ENCODE results near the gene MKRN2OS.
A peak's percentile ranks its signal among the peaks of the same experiment; 100 is the strongest.
"Not testable (repeated sequence)": the region's sequence is repeated elsewhere in the genome, so short reads cannot be mapped to it uniquely, and the experiment has no call there.

The MKRN2OS gene

DNA sequence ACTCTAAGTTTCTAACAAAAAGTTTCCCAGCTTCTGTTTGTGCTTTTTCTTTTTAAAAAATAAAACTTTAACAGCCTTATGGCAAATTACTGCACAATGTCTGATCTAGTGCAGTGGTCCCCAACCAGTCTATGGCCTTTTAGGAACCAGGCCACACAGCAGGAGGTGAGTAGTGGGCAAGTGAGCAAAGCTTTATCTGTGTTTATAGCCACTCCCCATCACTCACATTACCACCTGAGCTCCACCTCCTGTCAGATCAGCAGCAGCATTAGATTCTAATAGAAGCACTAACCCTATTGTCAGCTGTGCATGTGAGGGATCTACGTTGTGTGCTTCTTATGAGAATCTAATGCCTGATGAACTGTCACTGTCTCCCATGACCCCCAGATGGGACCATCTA, 17.2 kb upstream of the MKRN2OS start:
- DNase-seq (ENCODE audit: low read depth in 2 of 2, low spot score in 1 of 2) = no peak

DNA sequence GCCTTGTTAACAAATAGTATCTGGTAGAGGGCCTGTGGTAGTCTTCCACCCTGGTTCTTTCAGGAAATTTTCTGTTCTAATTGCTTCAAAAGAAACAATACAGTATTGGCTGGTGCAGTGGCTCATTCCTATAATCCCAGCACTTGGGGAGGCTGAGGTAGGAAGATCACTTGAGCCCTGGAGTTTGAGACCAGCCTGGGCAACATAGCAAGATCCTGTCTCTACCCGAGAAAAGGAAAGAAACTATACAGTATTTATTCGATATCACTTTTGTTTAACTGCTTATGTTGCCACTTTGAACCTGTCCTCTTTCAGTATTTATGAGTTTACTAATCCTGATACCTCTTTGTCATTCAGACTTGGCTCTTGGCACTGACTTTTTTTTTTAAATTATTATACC, 16.1 kb upstream of the MKRN2OS start:
- DNase-seq (ENCODE audit: low read depth in 2 of 2, low spot score in 1 of 2) = no peak

DNA sequence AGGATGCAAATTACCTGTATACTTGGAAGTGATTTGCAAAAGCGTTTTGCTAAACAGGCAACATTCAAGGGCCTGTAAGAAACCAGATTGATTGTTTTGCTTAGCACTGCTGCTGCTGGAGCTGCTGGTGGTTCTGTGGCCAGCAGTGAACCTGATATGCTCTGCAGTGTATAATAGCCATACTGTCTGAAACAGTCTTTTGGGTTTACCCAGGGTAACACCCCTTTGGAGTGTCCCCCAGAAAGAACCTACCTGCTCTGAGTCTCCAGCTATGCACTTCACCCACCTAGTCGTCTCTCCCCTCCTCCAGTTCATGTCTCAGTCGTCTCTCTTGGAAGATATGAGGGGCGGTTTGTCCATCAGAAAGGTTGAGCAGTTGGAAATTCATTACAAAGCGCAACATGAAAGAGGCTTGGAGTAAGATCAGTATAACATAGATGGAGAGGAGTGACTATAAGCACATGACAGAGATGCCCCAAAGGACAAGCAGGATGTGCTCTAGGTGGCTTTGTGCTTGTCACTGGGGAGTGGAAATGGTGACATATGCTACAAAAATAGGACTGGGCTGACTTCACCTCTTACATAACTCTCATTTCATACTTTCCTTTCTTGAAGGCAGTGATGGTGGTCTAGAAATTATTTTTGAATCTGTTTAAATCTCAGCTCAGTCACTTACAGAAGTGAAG, 15.3 kb upstream of the MKRN2OS start:
- no peak for DNase-seq (ENCODE audit: low read depth in 2 of 2, low spot score in 1 of 2)

DNA sequence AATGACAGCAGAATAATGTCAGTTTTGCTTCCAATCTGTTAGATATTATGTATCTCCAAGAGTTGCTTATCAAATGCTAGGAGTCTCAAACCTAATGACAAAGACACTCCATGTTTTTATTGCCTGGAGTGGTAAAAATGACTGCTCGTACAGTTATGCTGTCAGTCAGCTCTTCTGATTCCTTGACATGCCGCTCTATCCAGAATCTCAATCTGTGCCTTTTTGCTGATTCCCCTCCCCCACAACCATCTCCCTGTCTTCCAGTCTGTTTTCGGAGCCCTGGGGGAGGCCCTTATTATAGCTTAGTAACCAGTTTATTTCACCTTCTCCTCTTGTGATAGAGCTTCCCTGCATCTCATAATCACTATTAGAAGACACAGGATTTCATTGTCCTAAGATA, 14.2 kb upstream of the MKRN2OS start:
- DNase-seq (ENCODE audit: low read depth in 2 of 2, low spot score in 1 of 2) = no peak

DNA sequence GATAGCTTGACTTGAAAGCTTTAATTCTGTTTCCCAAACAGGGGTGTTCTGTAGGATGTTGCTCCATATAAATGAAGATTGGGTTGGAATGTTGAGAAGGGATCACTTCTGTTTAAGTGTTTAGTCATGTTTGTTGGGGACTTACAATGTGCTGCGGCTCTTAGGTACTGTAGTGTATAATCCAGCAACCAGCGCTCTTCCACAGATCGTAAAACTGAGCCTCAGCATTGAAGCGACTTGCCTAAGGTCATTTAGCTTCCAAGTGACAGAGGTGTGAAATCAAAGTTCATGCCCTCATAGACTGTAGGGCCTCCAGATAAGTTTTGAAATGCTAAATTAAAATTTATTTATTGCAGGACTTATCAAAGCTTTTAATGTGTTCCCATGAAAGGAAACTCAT, 13.4 kb upstream of the MKRN2OS start:
- no peak for DNase-seq (ENCODE audit: low read depth in 2 of 2, low spot score in 1 of 2)

DNA sequence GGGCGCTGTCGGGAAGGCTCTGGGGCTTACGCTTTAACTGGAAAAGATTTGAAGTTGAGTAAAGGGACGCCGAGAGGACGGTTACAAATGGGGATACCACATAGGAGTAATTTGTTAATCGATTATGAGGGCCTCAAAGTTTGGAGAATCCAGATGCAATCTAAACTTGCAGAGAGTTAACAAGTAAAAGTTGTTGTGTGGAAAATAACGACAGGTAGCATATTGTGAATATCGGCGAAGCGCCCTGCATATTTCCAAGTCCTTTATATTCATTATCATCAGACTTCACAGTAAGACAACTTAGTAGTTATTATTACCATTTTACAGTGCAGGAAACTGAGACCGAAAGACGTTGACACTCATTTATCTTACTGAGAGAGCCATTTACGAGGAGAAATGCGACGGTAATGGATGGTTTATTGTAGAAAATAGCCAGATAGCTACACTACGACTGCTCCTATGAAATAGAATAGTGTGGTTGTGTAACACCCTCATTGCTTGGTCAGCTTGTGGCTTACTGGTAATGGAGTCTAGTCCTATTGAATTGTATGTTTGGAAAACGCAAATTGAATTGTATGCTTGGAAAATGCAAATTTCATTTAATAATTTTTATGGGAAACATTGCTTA, 12.3 kb upstream of the MKRN2OS start:
- DNase-seq (ENCODE audit: low read depth in 2 of 2, low spot score in 1 of 2) = no peak

DNA sequence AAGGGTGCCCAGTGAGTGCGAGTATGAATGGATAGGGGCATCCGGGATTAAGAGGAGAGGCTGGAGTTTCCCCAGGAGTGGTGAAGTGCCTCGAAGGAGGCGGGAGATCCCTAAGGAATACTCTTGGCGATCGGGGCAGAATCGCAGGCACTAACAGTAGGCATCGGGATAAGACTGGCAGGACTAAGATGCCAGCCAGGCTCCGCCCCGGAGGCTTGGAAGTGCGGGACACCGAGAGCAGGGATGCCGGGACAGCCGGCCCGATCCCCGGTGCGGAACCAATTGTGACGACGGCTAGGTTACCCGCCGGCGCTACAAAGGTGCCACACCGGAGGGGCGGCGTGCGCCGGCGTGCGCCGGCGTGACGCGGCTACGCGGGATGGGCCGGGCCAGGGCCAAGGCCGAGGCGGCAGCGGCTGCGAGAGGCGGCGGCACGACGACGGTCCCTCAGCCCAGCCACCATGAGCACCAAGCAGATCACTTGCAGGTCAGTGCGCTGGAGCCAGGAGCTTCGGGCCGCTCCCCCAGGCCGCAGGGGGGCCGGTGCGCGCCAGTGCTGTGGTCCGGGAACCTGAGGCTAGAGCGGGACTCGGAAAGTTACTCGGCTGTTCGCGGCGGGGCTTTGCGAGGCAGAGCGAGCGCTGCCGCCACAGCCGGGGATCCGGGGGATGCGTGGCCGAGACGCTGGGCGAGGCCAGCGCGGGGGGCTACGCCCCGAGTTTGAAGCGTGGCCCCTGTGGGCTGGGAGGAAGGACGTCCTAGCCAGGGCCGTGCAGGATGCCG, 11.6 kb upstream of the MKRN2OS start, which contains the start of gene MKRN2:
Gene MKRN2 (plus strand): TSS at position 398 of the 783 bp plus-strand sequence. CDS start 64 bp downstream, at position 462.
- peak; percentile 71 to 72 for DNase-seq (ENCODE audit: low read depth in 2 of 2, low spot score in 1 of 2)

DNA sequence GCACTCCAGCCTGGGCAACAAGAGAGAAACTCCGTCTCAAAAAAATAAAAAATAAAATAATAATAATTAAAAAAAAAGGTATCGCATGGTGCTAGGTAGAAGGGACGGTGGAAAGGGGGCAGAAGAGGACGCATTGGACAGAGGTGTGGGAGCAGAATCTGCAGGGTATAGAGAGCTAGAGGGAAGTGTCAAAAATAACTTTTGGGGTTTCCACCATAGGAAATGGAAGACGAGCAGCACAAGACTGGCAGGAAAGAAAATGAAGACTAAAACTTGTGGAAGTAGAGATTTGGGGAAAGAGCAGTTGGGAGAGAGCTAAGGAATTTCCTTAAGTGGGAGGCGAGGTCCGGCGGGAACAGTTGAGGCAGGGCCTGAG, 11.0 kb upstream of the MKRN2OS start:
- DNase-seq (ENCODE audit: low read depth in 2 of 2, low spot score in 1 of 2) = no peak

DNA sequence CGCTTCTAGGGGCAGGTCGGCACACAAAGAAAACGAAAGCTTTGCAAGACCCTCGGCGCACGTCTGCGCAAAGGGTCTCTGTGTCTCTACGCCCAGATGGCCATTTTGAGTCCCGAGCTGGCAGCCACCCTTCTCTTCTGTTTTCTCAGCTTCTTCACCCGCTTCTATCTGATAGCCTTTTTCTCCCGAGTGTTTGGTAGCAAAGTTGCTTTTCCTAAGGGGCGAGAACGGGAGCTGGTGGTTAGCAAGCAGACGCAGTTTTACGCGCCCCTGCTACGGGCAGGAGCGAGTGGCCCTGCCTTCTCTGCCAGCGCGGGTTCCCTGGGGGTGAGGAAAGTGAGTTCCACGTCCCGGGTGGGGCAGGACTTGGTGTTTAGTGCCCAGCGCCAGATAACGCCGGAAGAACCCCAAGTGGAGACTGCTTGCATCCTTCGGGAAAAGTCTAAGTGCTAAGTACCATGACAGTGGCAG, 8.7 kb upstream of the MKRN2OS start:
- DNase-seq (ENCODE audit: low read depth in 2 of 2, low spot score in 1 of 2) = no peak

DNA sequence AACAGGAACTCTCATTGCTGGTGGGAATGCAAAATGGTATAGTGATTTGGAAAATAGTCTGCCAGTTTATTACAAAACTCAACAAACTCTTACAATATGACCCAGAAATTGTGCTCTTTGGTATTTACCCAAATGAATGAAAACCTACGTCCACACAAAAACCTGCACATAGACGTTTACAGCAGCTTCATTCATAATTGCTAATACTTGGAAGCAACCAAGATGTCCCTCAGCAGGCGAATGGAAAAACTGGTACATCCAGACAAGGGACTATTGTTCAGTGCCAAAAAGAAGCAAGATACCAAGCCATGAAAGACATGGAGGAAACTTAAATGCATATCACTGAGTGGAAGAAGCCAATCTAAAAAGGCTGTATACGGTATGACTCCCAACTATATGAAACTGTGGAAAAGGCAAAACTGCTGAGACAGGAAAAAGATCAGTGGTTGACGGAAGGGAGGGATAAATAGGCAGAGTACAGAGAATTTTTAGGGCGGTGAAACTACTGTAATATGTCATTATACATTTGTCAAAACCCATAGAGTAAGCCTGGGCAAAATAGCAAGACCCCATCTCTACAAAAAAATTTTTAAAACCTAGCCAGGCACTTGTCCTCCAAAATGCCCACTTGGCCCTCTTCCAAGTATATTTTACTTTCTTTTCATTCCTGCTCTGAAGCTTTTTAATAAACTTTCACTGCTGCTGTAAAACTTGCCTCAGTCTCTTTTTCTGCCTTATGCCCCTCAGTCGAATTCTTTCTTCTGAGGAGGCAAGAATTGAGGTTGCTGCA, 4.9 kb upstream of the MKRN2OS start:
- DNase-seq (ENCODE audit: low read depth in 2 of 2, low spot score in 1 of 2) = no peak

DNA sequence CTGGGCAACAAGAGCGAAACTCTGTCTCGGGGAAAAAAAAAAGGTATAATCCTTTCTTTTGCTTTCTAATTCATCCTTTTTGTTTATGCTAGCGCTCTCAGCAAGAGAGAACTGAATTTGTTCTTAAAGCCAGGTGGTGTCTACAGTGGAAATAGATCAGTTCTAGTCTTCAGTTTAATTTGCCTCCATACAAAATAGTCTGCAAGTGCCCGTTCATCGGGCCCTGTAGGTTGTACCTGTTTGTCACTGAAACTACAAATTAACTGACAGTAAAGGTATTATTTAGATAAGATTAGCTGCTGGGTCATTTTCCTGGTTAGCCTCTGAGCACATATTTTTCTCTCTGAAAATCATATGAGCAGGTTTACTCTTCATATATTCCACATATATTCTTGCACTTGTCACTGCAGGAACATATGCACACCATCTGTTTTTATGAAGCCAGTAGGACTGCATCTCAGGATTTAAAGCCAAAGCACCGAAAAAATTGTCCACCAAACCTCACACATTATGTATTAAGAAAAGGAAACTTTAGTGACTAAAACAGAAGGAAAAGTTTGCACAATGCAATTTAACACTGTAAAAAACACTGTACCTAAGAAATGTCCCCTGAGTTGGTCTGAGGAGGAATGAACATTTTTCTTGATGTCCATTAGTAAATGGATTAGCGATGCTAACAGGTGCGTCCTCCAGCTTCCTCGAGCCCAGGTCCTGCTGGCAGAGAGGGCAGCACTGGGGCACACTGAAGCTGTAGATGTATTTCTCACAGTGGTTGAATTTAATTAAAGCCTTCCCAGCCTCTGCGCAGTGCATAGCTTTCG, 437 bp downstream of the MKRN2OS start:
- DNase-seq (ENCODE audit: low read depth in 2 of 2, low spot score in 1 of 2) = no peak

DNA sequence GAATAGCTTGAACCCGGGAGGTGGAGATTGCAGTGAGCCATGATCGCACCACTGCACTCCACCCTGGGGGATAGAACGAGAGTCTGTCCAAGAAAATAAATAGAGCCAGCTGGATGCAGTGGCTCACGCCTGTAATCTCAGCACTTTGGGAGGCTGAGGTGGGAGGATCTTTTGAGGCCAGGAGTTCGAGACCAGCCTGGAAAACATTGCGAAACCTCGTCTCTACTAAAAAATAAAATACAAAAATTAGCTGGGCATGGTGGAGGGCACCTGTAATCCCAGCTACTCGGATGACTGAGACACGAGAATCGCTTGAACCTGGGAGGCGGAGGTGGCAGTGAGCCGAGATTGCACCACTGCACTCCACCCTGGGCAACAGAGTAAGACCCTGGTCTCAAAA, 1.8 kb downstream of the MKRN2OS start:
- DNase-seq (ENCODE audit: low read depth in 2 of 2, low spot score in 1 of 2) = not testable (repeated sequence)

DNA sequence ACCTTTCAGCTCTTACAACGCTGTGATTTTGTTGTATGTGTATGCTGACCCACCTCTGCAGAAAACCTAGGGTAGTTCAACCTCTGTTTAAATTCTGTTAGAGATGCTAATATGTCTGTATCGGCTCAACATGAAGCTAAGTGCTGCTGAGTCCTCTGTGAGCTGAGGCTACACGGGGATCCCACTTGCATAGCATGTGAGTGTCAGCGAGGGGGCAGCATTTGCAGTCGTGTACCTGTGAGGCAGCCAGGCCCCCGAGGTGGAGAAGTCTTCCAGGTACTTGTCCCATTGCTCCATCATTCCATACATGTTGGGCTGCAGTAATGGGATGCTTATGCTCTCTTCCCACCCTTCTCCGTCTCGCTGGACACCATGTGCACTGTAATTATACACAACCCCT, 3.7 kb downstream of the MKRN2OS start:
- no peak for DNase-seq (ENCODE audit: low read depth in 2 of 2, low spot score in 1 of 2)

DNA sequence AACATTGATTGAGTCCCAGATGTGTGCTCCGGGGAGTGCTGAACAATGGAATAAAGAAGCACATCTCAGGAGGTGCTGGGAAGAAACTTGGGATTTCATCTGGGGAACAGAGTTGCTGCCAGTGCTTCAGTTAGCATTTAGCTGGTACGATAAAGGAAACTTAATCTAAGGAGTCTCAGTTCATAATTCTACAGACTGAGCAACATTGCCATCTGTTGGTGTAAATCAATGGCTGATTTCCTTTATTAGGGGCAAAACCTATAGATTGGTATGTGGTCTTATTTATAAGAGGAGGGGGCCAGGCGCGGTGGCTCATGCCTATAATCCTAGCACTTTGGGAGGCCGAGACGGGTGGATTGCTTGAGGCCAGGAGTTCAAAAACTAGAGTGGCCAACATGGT, 8.9 kb downstream of the MKRN2OS start:
- no peak for DNase-seq (ENCODE audit: low read depth in 2 of 2, low spot score in 1 of 2)

DNA sequence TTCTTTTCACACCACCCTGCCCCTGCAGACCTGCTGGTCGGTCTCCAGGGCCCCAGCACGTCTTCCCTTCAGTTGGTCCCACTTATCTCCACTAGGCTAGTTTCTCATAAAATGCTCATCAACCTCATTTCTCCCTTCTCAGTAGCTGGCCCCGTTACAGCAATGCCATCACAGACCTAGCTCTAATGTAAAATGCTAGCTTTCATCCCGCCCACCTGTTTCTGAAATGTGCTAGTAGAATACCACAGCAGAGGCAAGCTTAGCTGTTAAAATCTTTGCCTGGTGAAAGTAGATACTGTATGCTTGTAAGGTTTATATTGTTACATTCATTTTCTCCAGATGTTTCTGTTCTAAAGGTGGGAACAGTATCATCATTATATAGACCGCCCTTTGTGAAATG, 13.1 kb downstream of the MKRN2OS start:
- DNase-seq (ENCODE audit: low read depth in 2 of 2, low spot score in 1 of 2) = no peak

DNA sequence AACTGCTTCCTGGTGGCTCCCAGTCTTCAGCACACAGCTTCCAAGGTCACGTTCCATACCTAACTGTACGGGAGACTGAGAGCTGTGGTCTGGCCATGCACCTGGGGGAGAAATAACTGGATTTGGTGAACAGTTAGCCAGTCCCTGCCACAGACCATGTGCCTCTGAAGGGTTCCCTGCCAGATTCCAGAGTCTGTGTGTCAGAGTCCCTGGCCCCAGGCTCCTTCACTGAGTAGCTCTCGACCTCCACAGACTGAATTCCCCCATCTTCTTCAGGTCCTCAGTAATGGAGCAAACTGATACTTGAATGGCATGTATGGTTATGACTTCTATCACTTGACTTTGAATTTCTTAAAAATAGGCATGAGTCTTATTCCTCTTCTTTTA, 17.5 kb downstream of the MKRN2OS start:
- no peak for DNase-seq (ENCODE audit: low read depth in 2 of 2, low spot score in 1 of 2)

DNA sequence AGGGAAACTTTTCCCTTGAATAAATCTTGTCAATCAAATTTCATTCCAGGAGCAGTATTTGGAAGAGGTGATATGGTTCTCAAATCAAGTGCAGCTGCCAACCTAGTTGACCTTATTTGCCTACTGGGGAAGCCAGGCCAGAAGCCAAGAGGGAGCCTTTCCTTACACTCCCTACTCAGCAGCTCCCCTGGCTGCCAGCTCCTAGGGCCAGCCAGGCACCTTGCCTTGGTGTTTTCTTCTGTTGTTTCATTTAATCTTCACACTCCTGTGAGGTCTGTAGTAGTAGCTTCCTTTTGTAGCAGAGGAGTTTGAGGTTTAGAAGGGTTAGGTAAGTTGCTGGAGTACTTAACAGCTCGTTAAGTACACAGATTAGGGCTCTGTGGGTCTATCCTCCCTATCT, 22.6 kb downstream of the MKRN2OS start:
- DNase-seq (ENCODE audit: low read depth in 2 of 2, low spot score in 1 of 2) = no peak

DNA sequence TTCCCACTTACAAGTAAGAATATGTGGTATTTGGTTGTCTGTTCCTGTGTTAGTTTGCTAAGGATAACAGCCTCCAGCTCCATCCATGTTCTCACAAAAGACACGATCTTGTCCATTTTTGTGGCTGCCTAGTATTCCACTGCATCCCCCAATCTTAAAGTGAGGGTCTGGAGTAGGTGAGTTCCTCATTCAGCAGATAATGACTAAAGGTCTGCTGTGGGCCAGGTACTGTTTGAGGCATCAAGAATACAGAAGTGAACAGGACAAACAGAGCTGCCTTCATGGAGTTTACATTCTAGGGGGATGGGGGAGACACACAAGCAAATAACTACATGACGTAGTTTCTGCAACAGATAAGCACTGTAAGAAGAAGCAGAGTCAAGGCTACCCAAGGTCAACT, 24.3 kb downstream of the MKRN2OS start:
- DNase-seq (ENCODE audit: low read depth in 2 of 2, low spot score in 1 of 2) = no peak

DNA sequence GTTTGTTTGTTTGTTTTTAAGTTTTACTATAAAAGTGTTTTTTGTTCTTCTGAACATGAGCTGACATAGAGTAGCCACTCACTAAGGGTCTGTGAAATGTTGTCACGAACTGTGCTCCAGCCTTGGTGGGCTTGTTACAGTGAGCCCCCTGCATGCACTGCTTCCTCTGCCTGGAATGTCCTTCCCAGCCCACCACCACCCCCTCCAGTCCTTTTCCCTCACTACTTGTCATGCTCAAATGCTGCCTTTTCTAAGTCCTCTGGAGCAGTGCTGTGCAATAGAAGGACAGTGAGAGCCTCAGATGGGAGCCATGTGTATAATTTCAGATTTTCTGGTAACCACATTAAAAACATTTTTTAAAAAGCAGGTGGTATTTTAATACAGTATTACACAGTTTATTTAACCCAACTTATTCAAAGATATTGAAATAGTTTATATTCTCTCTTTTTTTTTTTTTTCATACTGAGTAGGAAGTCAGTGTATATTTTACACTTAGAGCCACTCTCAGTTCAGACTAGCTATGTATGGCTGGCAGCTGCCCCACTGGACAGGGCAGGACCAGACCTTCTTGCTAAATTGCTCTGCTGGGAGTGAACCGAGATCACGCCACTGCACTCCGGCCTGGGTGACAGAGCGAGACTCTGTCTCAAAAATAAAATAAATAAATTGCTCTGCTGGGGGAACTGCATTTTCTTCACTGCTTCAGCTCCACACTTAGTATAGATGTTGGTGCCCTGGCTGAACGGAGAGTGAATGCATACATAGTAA, 26.9 kb downstream of the MKRN2OS start:
- DNase-seq (ENCODE audit: low read depth in 2 of 2, low spot score in 1 of 2) = no peak

DNA sequence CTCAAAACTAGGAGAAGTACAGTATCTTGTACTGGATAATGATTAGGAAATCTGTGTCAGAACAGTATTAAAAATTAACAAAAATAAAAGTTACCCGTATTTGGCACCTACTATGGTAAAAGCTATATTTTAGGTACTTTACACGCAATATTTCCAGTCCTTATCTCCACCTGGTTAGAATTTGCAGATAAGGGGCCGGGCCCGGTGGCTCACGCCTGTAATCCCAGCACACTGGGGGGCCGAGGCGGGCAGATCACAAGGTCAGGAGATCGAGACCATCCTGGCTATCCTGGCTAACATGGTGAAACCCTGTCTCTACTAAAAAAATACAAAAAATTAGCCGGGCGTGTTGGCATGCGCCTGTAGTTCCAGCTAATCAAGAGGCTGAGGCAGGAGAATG, 28.4 kb downstream of the MKRN2OS start:
- no peak for DNase-seq (ENCODE audit: low read depth in 2 of 2, low spot score in 1 of 2)
